GM12873 (cell line): Measurements from ENCODE around the gene WDR26.

Source experiments
- TF ChIP-seq, protein P1 (sequence below): IDR thresholded peaks from 2 replicates; pipeline ENCODE4 v1.5.1; 2012; ENCODE audit warnings: low read depth, mild to moderate bottlenecking, moderate library complexity, low read length, control low read depth; ENCODE audit not compliant: insufficient read depth; ENCODE audit errors: missing control alignments

WDR26 gene

DNA sequence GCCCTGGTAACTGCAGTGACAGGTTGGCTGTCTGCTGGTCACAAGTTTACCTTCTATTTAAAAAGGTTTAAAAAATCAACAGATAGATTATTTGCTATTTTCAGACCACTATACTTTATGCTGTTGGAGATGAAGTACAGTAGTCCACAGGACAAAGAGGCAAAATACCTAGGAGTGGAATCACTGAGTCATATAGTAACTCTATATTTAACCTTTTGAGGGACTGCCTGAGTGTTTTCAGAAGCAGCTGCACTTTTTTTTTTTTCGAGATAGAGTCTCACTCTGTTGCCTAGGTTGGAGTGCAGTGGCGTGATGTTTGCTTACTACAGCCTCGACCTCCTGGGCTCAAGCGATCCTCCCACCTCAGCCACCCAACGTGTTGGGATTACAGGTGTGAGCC is 66.2 kb downstream of the WDR26 start:
- TF ChIP-seq, protein P1, sequence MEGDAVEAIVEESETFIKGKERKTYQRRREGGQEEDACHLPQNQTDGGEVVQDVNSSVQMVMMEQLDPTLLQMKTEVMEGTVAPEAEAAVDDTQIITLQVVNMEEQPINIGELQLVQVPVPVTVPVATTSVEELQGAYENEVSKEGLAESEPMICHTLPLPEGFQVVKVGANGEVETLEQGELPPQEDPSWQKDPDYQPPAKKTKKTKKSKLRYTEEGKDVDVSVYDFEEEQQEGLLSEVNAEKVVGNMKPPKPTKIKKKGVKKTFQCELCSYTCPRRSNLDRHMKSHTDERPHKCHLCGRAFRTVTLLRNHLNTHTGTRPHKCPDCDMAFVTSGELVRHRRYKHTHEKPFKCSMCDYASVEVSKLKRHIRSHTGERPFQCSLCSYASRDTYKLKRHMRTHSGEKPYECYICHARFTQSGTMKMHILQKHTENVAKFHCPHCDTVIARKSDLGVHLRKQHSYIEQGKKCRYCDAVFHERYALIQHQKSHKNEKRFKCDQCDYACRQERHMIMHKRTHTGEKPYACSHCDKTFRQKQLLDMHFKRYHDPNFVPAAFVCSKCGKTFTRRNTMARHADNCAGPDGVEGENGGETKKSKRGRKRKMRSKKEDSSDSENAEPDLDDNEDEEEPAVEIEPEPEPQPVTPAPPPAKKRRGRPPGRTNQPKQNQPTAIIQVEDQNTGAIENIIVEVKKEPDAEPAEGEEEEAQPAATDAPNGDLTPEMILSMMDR = no peak

DNA sequence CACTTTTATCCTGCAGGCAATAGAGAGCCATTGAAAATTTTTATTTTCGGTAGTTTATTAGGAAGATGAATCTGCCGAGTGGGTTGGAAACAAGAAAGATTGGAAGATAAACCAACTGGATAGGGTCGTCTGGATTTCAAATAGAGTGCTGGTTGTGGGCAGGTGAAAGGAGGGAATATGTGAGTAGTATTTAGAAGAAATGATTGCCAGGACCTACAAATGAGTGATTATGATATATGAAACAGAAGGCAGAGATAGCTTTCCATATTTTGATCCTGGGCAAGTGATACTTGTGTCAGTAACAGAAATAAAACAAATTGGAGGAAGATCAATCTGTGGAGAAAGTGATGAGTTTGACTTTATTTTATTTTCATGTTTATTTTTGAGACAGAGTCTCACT is 75.4 kb downstream of the WDR26 start:
- TF ChIP-seq, protein P1 = no peak

DNA sequence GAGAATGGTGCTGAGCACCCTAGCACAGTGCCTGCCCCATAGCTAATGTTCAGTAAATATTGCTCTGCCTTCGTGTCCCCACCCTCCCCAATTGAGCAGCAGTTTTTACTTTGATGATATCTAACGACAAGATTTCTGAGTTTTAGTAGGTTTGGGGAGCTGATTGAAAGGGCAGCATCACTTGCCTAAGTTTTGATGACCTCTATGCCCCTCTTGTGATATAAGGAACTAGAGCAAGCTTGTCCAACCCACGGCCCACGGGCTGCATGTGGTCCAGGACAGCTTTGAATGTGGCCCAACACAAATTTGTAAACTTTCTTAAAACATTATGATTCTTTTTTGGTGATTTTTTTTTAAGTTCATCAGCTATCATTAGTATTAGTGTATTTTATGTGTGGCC is 76.4 kb downstream of the WDR26 start:
- TF ChIP-seq, protein P1 = no peak

DNA sequence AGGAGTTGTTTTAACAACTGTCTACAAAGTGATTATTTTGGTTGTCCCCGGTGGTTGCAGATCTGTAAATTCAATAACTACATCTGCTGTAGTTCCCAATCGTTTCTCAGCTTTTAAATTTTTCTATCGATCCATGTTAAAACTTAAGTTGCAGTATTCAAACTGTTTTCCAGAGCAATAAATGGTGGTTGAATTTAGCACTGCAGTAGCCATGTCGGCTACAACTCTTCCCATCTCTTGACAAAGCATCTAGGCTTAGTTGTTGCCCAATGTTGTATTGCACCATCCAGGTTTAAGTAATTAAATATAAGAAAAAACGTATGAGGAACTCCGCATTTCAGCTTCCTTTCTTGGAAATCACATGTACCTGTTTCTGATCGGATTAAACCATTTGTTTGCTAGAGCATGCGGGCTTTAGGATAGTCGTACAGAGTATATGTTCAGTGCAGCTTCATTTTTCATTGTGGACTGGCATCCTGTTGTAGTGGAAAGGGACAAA is 76.9 kb downstream of the WDR26 start:
- TF ChIP-seq, protein P1 = no peak

DNA sequence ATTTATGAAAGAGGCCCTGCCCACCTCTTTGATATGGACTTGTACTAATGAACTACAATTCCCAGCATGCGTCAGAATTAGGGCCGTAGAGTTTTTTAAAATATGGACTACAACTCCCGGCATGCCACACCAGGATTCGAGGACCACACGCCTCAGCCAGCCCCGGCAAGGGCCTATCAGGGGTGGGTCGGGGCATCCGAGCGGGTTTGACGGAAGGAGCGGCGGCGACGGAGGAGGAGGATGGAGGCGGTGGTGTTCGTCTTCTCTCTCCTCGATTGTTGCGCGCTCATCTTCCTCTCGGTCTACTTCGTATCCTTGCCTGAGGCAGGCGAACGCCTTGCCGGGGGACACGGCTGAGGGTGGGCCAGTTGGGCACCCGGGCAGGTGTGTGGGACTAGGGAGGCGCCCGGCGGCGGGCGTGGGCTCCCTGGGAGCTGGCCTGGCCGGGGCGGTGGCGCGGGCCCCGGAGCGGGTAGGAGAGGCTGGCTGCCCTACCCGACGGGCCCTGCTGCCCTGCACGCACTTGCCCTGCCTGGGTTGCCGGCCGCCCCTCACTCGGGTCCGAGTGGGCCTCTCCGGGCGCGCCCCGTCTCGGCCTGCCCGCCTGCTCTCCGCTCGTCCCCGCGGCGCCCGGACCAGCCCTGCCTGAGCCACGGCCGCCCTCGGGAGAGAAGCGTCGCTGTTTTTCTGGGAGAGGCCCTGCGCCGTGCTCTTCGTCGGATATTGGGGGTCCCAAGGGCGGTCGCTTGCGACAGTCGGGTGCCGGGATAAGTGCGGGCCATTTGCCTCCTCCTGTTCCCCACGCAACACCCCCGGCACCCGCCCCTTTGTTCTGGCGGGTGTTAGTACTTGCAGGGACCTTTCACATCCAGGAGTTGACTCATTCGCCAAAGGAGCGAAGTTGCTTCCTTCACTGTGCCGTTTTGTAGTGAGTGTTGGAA is 77.6 kb downstream of the WDR26 start, which contains the start of gene CNIH4:
TSS of gene CNIH4 (plus strand) at position 195 of the 941 bp plus-strand sequence. CDS start at position 241, 46 bp downstream.
- TF ChIP-seq, protein P1 = no peak

DNA sequence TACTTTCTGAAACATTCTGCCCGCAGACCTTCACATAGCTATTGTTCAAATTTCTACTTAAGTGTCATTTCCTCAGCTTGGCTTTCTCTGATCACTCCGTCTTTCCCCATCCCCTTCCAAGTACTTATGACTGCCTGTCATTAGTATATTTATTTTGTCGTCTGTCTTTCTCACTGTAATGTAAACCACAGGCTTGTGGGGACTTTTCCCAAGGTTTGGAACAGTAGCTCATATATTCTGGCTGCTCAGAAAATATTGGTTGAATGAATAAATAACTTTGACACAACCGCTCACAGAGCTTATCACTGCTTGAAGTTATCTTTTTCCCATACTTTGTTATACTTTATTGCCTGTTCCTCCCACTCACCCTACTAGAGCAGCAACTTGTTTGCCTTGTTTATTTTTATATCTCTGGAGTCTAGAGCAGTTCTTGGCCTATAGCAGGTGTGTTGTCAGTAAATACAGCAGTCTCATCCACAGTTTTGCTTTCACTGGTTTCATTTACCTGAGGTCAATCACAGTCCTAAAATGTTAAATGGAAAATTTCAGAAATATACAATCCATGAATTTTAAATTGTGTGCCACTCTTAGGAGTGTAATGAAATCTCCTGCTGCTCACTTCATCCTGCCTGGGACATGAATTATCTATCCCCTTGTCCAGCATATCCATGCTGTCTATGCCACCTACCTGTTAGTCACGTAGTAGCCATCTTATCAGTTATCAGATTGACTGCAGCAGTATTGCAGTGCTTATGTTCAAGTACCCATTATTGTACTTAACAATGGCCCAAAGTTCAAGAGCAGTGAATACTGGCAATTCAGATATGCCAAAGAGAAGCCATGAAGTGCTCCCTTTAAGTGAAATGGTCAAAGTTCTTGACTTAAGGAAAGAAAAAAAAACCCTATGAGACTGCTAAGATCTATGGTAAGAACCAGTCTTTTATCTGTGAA is 80.3 kb downstream of the WDR26 start:
- TF ChIP-seq, protein P1 = no peak
